Activated T-helper 1 cell treated with anti-CD3 and anti-CD28 coated beads, Interleukin-2, amount 50 U/mL, for 16 hours (primary cell): Measurements from ENCODE around the gene MCTP1.

ENCODE experiments used
- DNase-seq, 2 donors: peaks; one replicate each; pipeline ENCODE4 v3.0.0-alpha.2; 2020; ENCODE audit warnings: low read depth in 1 of 2, low spot score in 1 of 2

MCTP1 gene

DNA sequence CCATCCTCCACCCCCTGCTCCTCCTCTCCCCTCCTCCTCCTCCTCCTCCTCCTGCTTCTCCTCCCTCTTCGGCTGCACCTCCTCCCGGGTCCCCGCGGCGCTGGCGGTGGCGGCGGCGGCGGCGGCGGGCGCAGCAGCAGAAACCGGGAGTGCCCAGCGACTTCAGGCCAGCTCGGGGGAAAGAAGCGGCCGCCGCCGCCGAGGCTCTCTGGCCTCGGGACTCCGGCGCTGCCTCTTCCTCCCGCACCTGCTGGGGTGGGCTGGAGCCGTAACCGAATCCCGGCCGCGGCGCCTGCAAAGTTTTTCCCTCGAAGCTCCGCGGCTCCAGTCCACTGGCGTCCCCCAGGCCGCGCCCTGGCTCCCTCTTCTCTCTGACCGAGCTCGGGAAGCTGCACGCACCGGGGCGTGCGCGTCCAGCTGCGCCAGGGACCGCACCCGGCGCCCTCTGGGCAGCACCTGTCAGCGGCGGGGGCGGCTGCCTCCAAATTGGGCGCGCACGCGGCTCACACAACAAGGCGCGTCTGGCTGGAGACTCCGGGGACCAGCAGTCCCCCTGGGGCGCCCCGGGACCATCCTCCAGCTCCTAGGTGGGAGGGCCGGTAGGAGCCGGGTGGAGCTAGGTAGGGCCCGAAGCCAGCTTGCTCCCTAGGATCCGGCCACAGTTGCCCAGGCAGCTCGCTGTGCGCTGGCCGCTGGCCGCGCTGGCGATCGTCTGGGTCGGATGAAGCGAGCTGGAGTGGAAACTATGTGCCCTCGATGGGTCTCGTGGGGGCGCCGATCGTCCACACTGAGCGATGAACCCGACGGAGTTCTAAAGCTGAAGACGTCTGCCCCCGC, at the start of gene MCTP1:
Gene MCTP1 (minus strand): TSS at position 523 of the 837 bp plus-strand sequence.
- DNase-seq = no peak

- DNase-seq = no peak
These were observed 47.3 kb upstream of the MCTP1 start for GRCh38 chr5:95332158-95332557.

DNA sequence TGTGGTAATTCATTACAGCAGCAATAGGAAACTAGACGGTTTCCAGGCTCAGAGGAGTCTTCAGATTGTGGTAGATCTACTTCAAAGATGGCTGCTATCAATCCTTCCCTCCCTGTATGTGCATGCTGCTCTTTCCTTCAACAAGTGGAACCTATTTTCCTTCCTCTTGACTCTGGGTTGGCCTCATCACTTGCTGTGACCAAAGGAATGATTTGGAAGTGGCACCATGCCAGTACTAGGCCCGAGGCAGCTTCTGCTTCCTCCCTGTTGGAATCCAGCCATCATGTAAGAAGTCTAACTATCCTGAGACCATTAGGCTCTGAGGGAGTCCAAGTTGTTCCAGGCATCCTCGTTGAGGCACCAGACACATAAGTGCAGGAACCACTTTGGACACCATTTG, 46.5 kb upstream of the MCTP1 start:
- DNase-seq = no peak

DNA sequence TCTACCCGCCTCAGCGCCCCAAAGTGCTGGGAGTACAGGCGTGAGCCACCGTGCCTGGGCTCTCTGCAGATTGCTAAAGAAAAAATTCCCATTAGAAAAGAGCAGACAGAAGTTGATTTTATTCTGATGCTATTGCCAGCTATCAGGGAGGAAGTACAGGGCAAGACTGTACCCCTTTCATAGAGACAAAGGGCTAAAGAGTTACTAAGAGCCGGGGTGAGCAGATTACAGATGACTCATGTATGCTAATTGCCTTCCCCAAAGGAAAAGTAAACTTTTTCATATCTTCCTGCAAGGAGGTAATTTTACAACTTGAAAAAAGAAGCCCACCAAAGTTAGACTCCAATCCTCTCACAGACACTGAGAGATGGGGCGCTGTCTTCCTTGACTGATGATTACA, 42.3 kb upstream of the MCTP1 start:
- DNase-seq = no peak

DNA sequence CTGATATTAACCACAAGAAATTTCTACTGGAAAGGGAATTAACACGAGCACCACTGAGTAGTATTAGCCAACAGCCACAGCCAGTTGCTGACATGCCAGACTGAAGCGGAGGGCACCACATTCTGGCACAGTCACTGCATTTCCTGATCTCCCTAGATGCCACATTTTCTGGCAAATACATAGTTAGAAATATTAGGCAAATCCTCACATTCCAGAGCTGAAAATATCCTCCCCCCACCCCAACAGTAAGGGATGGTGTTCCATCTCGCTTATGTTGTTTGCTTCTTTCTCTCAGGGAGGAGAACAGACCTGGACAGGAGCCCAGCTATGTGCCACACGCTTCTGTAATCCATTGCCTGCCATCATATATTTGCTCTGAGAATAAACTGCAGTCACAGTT, 32.8 kb upstream of the MCTP1 start:
- DNase-seq = no peak

DNA sequence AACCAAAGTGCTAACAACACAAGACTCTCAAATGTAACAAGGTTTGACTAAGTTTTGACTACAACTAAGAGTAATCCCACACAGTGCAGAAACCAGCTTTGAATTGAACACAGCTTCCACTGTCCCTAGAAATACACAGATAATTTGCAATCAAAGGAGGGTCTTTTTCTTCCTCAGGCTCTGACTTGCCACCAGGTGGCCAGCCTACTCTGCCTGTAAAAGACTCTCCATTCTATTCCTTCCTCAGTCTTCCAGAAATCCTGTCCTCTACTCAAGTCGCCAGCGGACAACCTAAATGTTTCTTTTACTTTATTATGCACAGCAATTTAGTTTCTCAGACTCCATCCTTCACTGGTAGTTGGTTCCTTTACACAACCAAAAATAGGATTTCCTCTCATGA, 32.2 kb upstream of the MCTP1 start:
- no peak for DNase-seq

- no peak for DNase-seq
These were observed 19.8 kb upstream of the MCTP1 start for GRCh38 chr5:95304711-95305110.

DNA sequence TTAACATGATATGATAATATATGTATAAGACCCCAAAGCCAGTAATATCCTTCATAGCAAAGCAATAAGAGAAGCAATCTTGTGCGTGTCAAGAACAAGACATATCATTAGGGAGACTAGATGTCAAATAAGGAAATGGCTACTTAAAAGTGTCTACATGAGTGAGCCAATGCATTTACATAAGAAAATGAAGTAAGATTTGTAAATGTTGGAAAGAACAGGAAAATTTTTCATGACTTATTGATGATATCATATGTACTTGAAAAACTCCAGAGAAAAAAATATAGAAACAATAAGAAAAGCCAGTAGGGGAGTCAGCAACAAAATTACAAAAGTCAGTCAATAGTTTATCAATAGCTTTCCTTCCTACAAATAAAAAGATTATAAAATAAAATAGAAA, 13.8 kb upstream of the MCTP1 start:
- no peak for DNase-seq

DNA sequence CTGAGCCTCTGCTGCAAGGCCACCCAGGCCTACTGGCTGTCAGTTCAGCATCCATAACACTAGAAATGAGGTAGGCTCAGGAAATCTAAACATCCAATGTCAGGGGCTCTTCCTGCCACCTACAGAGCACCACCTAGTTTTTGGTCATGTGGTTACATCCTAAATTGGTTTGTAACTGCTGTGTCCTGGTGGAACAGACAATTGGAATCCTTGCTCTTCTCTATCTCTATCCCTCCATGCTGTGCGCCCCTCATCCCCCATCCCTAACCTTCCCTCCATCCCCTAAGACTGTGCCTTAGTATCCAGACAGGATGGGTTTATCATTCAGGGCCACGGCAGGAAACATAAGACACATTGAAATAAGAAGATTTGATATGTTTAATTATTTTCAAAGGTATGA, 11.4 kb upstream of the MCTP1 start:
- DNase-seq = no peak

DNA sequence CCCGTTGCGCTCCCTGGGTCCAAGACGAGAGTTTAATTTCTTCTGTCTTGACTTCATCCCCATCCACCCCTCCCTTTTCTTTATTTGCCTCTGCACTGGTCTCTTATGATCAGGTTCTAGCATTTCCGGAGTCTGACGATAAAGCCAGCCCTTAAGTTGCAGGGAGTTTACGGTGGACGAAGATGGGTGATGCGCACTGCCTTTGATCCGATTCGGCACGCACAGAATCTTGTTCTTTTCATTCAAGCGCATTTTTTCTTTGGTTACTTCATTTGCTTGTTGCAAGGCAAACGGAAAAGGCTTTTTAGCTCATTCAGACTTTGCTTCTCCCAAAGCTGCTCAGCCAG, 488 bp upstream of the MCTP1 start:
- no peak for DNase-seq

GRCh38 chr5:95283761-95284571, 928 bp downstream of the MCTP1 start:
- no peak for DNase-seq

DNA sequence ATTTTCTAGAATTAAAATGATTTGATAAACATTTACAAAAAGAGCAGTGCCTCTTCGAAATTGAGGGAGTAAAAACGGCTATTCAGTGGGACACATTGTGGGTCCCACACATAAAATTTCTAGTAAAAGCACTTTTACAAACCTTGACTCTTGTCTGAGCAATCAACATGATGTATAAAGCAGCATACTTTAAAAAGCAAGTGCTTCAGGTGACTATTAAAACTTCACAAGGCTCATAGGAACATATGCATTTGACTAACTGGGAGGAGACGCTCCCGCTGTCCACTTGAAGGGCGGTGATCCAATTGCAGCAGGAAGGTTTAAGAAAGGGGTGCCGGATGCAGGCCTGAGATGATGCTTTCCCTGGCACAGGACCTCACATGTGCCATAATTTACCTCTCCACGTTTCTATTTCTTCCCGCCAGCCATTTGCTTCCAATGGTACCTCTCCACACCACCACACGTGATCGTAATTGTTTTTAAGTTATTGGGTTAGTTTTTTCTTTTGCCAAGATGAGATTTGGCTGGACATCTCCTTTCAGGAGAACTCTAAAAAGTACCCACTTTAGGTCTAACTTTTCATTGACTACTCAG, 1.8 kb downstream of the MCTP1 start:
- DNase-seq = no peak

- no peak for DNase-seq
These were observed 3.7 kb downstream of the MCTP1 start for GRCh38 chr5:95281226-95281625.

DNA sequence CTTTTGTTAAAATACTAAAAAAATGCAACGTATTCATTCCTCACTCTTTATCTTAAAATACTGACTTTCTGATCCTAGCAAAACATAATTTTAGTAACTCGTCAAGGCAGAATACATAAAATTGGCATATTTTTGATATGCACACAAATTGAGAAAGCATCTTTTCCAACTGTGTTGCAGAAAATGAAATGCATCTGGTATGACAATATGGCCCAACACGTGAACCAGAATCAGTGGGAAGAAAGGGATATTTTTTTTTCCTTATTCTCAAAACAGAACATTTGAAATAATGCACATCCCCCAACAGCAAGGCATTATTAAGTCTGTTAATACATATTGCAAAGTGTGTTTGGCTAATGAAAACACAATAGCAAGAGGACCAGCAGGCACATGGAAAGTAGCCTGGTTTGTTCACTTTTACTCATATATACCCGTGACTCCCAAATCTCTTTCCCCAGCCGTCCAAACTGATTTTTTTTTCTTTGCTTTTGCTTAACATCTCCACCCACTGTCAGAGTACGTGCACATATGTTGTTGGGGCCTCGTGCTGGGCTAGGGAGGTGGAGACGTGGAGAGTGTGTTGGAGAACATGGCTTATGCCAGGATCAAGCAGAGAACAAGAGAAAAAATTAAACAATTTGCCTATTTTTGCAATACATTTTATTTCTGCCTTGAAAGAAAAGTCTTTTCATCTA, 4.3 kb downstream of the MCTP1 start:
- DNase-seq = no peak

- DNase-seq = no peak
These were observed 10.9 kb downstream of the MCTP1 start for GRCh38 chr5:95274011-95274410.

GRCh38 chr5:95272316-95272929, 12.5 kb downstream of the MCTP1 start:
- no peak for DNase-seq

DNA sequence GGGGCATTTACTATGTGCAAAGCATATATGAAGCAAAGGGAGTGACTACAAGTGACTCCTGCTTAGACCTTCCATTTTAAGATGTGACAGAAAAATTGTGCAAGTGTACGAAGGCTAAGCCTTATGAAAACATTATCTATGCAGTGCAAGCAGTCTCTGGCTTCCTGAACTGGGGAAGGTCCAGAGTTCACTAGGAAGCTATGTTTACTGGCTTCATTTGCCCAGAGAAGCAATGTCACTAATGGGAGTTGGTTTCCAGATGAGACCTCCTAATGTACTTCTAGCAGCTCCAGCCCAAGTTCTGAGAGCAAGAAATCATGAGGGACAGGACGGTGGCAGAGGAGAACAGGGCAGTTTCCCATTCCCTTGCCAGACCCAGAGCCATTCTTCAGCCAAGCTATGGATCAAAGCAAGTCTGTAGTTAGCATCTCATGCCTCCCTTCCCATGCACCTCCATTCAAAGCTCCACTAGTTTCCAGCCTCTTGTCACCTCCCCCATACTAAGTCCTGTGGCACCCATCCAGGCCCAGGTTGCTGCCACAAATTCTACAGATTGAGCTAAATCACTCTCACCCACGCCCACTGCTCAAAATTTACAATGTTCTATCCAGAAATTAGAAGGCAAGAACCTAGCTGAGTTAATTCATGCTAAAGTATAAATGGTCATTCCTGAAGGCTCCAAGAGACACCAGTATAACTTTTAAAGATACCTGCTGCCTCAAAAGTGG, 21.8 kb downstream of the MCTP1 start:
- DNase-seq = no peak

GRCh38 chr5:95261437-95262175, 23.3 kb downstream of the MCTP1 start:
- no peak for DNase-seq

DNA sequence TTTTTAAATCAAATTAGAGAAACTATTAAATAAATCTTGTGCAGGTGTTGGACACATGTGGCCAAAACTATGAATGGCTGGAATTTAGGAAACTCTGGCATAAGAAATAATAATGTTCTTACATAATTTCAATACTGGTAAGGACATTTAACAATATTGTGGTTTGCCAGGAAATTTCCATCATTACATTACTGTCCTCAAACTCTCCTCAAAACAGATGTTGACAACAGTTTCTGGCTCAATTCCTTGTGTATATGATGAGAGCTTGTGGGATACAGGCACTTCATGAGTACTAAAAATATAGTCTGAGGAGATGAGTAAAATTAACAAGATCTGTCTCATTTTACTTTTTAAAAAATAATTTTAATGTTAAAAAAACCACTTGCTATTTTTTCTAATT, 27.9 kb downstream of the MCTP1 start:
- no peak for DNase-seq

DNA sequence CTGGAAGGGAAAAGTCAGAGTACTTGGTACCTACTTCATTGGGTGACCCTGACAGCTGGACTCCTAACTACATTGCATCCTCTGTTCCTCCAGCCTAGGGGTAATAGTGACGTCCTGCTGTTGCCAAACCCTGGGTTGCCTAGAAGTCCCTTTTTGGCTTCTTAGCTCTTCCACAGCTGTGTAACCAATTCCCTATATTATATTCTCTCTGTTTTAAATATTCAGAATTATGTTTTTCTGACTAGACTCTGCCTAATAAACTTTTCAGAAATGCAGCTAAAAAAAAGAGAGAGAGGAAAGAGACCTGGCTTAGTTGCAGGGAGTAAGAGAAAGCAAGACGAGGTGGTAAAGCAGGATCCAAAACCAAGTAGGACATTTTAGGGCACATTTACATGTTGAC, 28.4 kb downstream of the MCTP1 start:
- DNase-seq = no peak
